Upper lobe of left lung (tissue), 6 donors: ENCODE measurements around the gene SNAPC4. TPM values are rescaled to one million over a fixed set of nuclear protein-coding genes. Genes with fewer than 3 reads are reported as not detected.
A peak's percentile ranks its signal among the peaks of the same experiment; 100 is the strongest.

ENCODE experiments used
- ATAC-seq, 2 donors: fragments of 200-7000 bp; cut with Tn5 transposase; one replicate each; pipeline ENCODE4 v1.9.1; 2022; ENCODE audit warnings: mild to moderate bottlenecking in 2 of 2, moderate library complexity in 2 of 2; ENCODE audit not compliant: low FRiP score in 2 of 2
- DNase-seq, 2 donors: peaks; one replicate each; pipeline ENCODE4 v3.0.0-alpha.2; 2019 to 2020
- H3K27ac ChIP-seq, 4 donors: fragments of 200-600 bp; sonication (generic); one replicate each; pipeline ENCODE4 v1.5.1; 2016 to 2019
- H3K27me3 ChIP-seq, 4 donors: fragments of 200-600 bp; sonication (generic); one replicate each; pipeline ENCODE4 v1.5.1; 2017 to 2019
- H3K36me3 ChIP-seq, 4 donors: fragments of 200-600 bp; sonication (generic); one replicate each; pipeline ENCODE4 v1.5.1; 2016 to 2019
- H3K4me1 ChIP-seq, 4 donors: fragments of 200-600 bp; sonication (generic); one replicate each; pipeline ENCODE4 v1.5.1; 2018 to 2019
- H3K4me3 ChIP-seq, 4 donors: fragments of 200-600 bp; sonication (generic); one replicate each; pipeline ENCODE4 v1.5.1; 2017 to 2019; ENCODE audit warnings: mild to moderate bottlenecking in 2 of 4, moderate library complexity in 1 of 4
- H3K9me3 ChIP-seq, 4 donors: fragments of 200-600 bp; sonication (generic); one replicate each; pipeline ENCODE4 v1.5.1; 2018 to 2019
- EP300 ChIP-seq, 4 donors: sonication (generic); formaldehyde crosslinking; IDR thresholded peaks; one replicate each; pipeline ENCODE4 v1.5.1; 2017; ENCODE audit warnings: antibody characterized with exemption in 4 of 4, control low read depth in 2 of 4
- POLR2A ChIP-seq, 4 donors: fragments of 450-650 bp; IDR thresholded peaks; one replicate each; pipeline ENCODE4 v1.5.1; 2016 to 2017; ENCODE audit warnings: antibody characterized with exemption in 4 of 4, mild to moderate bottlenecking in 2 of 4
- POLR2AphosphoS5 ChIP-seq, 2 donors: sonication (generic); formaldehyde crosslinking; IDR thresholded peaks; one replicate each; pipeline ENCODE4 v1.5.1; 2017; ENCODE audit warnings: antibody characterized with exemption in 2 of 2
- WGBS, 2 donors: methylation state at CpG; one replicate each; pipeline ENCODE4 v1.1.5; 2017 to 2018; 5-methylcytosine and 5-hydroxymethylcytosine counted together
- total RNA-seq, 6 donors: library from RNA; depleted of rRNA in 4 of 6; stranded (reverse); fragments of >200 nt in 4 of 6; gene quantifications; one replicate each; pipeline versions ENCODE4 v1.1.0 to v1.2.1, GENCODE V29; 2016 to 2021
- TF ChIP-seq, protein P1 (sequence below), 6 experiments: fragments of 450-650 bp in 4 of 6; fragments of 200-600 bp in 2 of 6; sonication (generic) in 2 of 6; IDR thresholded peaks; one replicate each; pipeline ENCODE4 v1.5.1; 2016 to 2019; ENCODE audit warnings: antibody characterized with exemption in 6 of 6
- donor health status: DM: no; HTN: no; CAD: no; lungs with moderate emphysema.
- donor health status: DM: no; HTN: yes; CAD: no; lungs with severe emphysema.

SNAPC4 gene
- total RNA-seq, 6 donors from 2014 or later: 7.8 to 35.6 (median 13.2) TPM

DNA sequence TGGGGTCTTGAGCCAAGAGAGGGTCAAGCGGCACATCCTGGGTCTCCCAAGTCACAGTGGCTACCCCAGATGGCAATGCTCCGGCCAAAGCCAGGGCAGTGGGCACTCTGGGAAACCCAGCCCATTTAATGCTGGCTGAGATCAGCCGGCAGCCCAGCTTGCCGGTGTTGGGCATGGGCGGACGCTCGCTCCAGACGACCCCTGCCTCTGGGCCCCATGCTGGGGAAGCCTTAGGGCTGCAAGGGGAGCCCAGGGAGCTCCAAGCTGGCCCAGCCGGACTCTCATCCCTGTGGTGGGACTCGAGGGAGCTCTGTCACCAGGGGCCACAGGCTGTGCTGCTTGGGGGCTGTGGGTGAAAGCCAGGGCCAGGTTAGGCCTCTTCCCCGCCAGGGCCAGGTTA is 20.6 kb downstream of the SNAPC4 start:
- no peaks in the 10 kb centered on the region for H3K9me3 ChIP-seq
- H3K27ac ChIP-seq: no peak overlapping the region
- no peak for ATAC-seq
- no peaks in the 10 kb centered on the region for H3K4me1 ChIP-seq
- WGBS, 2 donors: 90 to 100% methylated on average over 2 to 8 of the region's 11 CpGs
- H3K27me3 ChIP-seq: no peaks in the 10 kb centered on the region
- peaks cover 0 to 62% (median 52%) of the 10 kb centered on the region in 4 donors for H3K36me3 ChIP-seq
- TF ChIP-seq, protein P1, sequence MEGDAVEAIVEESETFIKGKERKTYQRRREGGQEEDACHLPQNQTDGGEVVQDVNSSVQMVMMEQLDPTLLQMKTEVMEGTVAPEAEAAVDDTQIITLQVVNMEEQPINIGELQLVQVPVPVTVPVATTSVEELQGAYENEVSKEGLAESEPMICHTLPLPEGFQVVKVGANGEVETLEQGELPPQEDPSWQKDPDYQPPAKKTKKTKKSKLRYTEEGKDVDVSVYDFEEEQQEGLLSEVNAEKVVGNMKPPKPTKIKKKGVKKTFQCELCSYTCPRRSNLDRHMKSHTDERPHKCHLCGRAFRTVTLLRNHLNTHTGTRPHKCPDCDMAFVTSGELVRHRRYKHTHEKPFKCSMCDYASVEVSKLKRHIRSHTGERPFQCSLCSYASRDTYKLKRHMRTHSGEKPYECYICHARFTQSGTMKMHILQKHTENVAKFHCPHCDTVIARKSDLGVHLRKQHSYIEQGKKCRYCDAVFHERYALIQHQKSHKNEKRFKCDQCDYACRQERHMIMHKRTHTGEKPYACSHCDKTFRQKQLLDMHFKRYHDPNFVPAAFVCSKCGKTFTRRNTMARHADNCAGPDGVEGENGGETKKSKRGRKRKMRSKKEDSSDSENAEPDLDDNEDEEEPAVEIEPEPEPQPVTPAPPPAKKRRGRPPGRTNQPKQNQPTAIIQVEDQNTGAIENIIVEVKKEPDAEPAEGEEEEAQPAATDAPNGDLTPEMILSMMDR (IDR thresholded peaks at IDR 0.05): no peak
- no peak for TF ChIP-seq EP300 (IDR thresholded peaks at IDR 0.05)
- TF ChIP-seq POLR2AphosphoS5 (IDR thresholded peaks at IDR 0.05): no peak
- TF ChIP-seq POLR2A (IDR thresholded peaks at IDR 0.05): no peak
- H3K4me3 ChIP-seq: no peak overlapping the region
- peak in 1 of 2 donors; percentile 52 for DNase-seq

DNA sequence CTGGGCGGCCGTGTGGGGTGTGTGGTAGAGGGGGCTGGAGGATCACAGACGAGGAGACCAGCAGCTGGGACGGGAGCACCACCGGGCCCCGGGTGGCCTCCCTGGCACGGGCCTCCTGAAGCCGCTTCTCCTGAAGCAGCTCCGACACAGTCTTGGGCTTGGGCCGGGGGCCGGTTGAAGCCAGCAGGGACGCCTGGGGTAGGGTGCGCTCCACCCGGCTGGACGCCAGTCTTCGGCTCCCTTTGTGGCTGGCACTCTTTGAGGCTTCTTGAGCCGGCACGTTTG is 21.0 kb downstream of the SNAPC4 start:
- peaks cover 0 to 57% (median 48%) of the 10 kb centered on the region in 4 donors for H3K36me3 ChIP-seq
- TF ChIP-seq POLR2AphosphoS5 (IDR thresholded peaks at IDR 0.05) (no peak), POLR2A (IDR thresholded peaks at IDR 0.05) (no peak), EP300 (IDR thresholded peaks at IDR 0.05) (no peak)
- no peaks in the 10 kb centered on the region for H3K4me1 ChIP-seq
- H3K27me3 ChIP-seq: no peaks in the 10 kb centered on the region
- no peak overlapping the region for H3K27ac ChIP-seq
- DNase-seq (no peak), ATAC-seq (no peak)
- WGBS, 2 donors: 82 to 88% methylated on average over 6 to 18 of the region's 18 CpGs
- H3K4me3 ChIP-seq: no peak overlapping the region
- no peaks in the 10 kb centered on the region for H3K9me3 ChIP-seq

DNA sequence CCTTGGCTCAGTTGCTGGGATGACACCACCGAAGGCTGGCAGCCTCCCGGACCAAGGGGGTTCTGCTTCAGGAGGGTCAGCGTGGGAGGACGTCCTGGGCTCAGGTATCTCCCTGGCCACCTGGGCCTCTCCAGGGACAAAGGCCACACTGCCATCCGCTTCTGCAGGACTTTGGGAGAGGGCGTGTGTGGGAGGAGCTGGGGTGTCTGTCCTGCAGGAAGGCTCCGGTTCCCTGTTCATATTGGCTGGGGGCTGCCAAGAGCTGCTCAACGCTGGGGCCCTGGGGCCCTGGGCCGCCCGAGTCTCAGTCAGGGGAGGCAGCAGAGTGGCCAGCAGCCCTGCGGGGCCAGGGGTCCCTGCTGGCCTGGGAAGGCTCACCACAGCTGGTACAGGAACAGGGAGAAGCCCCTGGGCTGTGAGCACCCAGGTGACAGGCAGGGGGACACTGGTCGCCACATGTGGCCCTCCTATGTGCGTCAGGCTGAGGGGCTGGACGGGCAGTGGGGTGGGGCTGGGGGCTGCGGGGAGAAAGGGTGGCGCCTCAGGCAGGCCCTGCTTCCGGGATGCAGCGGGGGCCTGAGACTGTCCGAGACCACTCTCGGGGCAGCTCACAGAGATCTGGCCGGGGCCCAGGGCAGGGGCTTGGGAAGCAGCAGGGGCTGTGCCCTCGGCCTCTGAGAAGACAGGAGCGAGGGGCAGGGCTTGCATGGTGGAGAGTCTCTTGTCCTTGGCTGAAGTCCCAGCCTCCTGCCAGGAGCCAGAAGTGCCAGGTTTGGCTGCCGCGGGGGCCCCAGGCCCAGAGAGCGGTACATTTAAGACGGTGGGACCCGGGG is 21.6 kb downstream of the SNAPC4 start:
- peaks cover 0 to 3% (median under 1%) of the 10 kb centered on the region in 4 donors for H3K4me1 ChIP-seq
- no peak for ATAC-seq
- peaks cover 0 to 52% (median 42%) of the 10 kb centered on the region in 4 donors for H3K36me3 ChIP-seq
- no peaks in the 10 kb centered on the region for H3K27me3 ChIP-seq
- no peaks in the 10 kb centered on the region for H3K9me3 ChIP-seq
- DNase-seq: peak in 1 of 2 donors; percentile 83
- no peak overlapping the region for H3K27ac ChIP-seq
- TF ChIP-seq POLR2AphosphoS5 (IDR thresholded peaks at IDR 0.05) (no peak), POLR2A (IDR thresholded peaks at IDR 0.05) (no peak), EP300 (IDR thresholded peaks at IDR 0.05) (no peak)
- TF ChIP-seq, protein P1 (IDR thresholded peaks at IDR 0.05): no peak
- no peak overlapping the region for H3K4me3 ChIP-seq
- 87 to 88% methylated on average over 9 to 27 of the region's 28 CpGs for WGBS, 2 donors

DNA sequence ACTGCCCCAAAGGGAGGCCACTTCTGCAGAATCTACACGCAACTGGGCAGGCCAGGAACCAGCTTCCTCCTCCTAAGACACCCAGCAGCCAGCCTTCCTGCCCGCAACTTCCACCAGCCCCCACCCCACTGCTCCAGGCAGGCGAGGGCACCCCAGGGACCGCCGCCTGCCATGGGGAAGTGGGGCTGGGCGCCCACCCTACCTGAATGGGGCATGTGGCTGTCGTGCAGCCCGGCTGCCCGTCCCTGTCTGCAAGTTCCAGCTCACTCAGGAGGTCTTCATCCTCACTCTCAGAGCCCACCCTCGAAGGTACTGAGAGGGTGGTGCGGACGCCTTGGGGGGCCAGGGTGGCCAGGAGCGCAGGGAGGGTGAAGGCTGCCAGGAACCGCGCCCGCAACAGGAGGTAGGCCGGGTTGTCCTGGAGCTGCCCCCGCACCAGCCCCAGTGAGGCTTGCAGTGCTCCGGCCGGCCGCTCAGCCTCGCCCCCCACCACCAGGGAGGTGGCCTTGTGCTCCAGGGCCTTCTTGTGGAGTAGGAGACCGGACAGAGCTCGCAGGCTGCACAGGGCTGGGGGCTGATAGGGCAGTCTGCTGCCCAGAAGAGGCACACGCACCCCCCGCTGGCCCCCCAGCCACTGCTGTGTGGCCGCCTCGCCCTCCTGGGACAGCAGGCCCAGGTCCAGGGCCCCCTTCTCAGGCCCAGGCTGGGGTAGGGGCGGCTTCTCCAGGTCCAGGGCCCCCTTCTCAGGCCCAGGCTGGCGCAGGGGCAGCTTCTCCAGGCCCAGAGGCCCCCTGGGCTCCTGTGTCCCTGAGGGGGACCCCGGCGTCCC is 22.4 kb downstream of the SNAPC4 start:
- no peak for TF ChIP-seq POLR2A (IDR thresholded peaks at IDR 0.05)
- TF ChIP-seq, protein P1 (IDR thresholded peaks at IDR 0.05): no peak
- no peak for TF ChIP-seq POLR2AphosphoS5 (IDR thresholded peaks at IDR 0.05)
- TF ChIP-seq EP300 (IDR thresholded peaks at IDR 0.05): no peak
- H3K27me3 ChIP-seq: no peaks in the 10 kb centered on the region
- H3K27ac ChIP-seq: no peak overlapping the region
- no peak overlapping the region for H3K4me3 ChIP-seq
- no peaks in the 10 kb centered on the region for H3K9me3 ChIP-seq
- DNase-seq: peak in 1 of 2 donors; percentile 78
- peaks cover 0 to 43% (median 34%) of the 10 kb centered on the region in 4 donors for H3K36me3 ChIP-seq
- ATAC-seq: no peak
- 86 to 93% methylated on average over 8 to 27 of the region's 32 CpGs for WGBS, 2 donors
- H3K4me1 ChIP-seq: peaks cover 5 to 11% (median 7%) of the 10 kb centered on the region in 4 donors

DNA sequence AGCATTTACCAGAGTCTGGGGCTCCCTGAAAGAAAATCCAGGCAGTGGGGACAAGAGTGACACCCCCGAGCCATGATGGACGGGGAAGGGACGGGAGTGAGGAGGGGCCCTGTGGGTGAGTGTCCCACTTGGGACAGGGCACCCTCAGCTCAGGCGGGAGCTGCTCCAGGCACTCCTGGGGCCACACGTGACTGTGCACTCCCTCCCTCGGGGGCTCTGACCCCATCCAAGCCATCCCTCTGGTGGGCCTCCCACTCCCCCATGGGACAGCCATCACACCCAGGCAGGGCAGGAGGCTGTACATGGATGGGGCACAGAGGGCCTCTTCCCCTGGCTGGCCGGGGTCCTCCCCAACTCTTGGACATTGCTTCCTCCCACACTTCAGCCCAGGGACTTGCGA is 23.5 kb downstream of the SNAPC4 start:
- Histone ChIP-seq H3K4me3 (no peak overlapping the region), H3K9me3 (no peaks in the 10 kb centered on the region), H3K4me1 (peaks cover 10 to 19% (median 14%) of the 10 kb centered on the region in 4 donors), H3K36me3 (peaks cover 0 to 32% (median 23%) of the 10 kb centered on the region in 4 donors), H3K27ac (no peak overlapping the region), H3K27me3 (no peaks in the 10 kb centered on the region)
- TF ChIP-seq POLR2A (IDR thresholded peaks at IDR 0.05): no peak
- TF ChIP-seq POLR2AphosphoS5 (IDR thresholded peaks at IDR 0.05): no peak
- TF ChIP-seq, protein P1 (IDR thresholded peaks at IDR 0.05): no peak
- no peak for TF ChIP-seq EP300 (IDR thresholded peaks at IDR 0.05)
- WGBS, 2 donors: 77 to 78% methylated on average over 3 to 8 of the region's 8 CpGs
- DNase-seq (peak in 1 of 2 donors; percentile 67), ATAC-seq (no peak)
